HepG2 (cell line): Measurements from ENCODE around the gene MILR1. TPM values are rescaled to one million over a fixed set of nuclear protein-coding genes. Genes with fewer than 3 reads are reported as not detected.

Source experiments
- ATAC-seq: fragments of 200-7000 bp; cut with Tn5 transposase; 3 replicates; pipeline ENCODE4 v1.9.1; 2020; ENCODE audit warnings: mild to moderate bottlenecking, moderate library complexity
- BruUV-seq: library from RNA; stranded (reverse); fragments of 400-500 nt; replicated peaks from 2 replicates; lab custom pipeline; 2021; lab: Mats Ljungman, UMichigan
- CTCF ChIA-PET: fragments of 300-600 bp; formaldehyde crosslinking; extraction: SDS; loops from one replicate; lab custom pipeline; 2021; ENCODE audit warnings: low total read pairs, inconsistent platforms, low intra/inter-chr PET ratio; lab: Yijun Ruan, JAX
- POLR2A ChIA-PET: fragments of 350-600 bp; sonication (Branson Sonifier 250); formaldehyde crosslinking; loops from one replicate; lab custom pipeline; 2020; ENCODE audit warnings: antibody characterized with exemption, inconsistent platforms; lab: Yijun Ruan, JAX
- DNase-seq: peaks from one replicate; pipeline ENCODE4 v3.0.0-alpha.2; 2015; ENCODE audit warnings: low spot score
- FAIRE-seq: peaks from 3 replicates; lab custom pipeline; 2011; peaks lifted over from hg19 to GRCh38; lab: Jason Lieb, UNC
- H2AFZ ChIP-seq: one replicate; pipeline ENCODE4 v1.6.1; 2011; ENCODE audit warnings: low read length, inconsistent platforms
- H3K27ac ChIP-seq: fragments of 300-600 bp; 3 replicates; pipeline ENCODE4 v1.8.0; 2011; ENCODE audit warnings: mixed run types, mild to moderate bottlenecking, mixed read lengths, low read length, inconsistent platforms; ENCODE audit not compliant: insufficient read depth; ENCODE audit errors: extremely low read length
- H3K27me3 ChIP-seq, 2 experiments: fragments of 200-600 bp in 1 of 2; 2 replicates in 1 of 2; 3 replicates in 1 of 2; pipeline versions ENCODE4 v1.6.0 to v1.8.0; 2011; ENCODE audit warnings: low read length in 2 of 2, mild to moderate bottlenecking in 2 of 2, moderate library complexity in 2 of 2, inconsistent platforms in 1 of 2; ENCODE audit not compliant: insufficient read depth in 2 of 2, control insufficient read depth in 1 of 2
- H3K36me3 ChIP-seq, 2 experiments: fragments of 200-600 bp in 1 of 2; replicated peaks in 1 of 2; 2 replicates in 1 of 2; 3 replicates in 1 of 2; pipeline versions ENCODE4 v1.5.1 to v1.8.0; 2011; ENCODE audit warnings: low read length in 2 of 2, inconsistent platforms in 1 of 2; ENCODE audit not compliant: insufficient read depth in 2 of 2, control insufficient read depth in 1 of 2
- H3K4me1 ChIP-seq: 2 replicates; pipeline ENCODE4 v1.5.1; 2012; ENCODE audit warnings: low read length, inconsistent platforms; ENCODE audit not compliant: insufficient read depth
- H3K4me2 ChIP-seq: 2 replicates; pipeline ENCODE4 v1.6.0; 2011; ENCODE audit warnings: low read depth, low read length, inconsistent platforms
- H3K4me3 ChIP-seq, 3 experiments: fragments of 200-600 bp in 1 of 3; sonication (generic), shearing (Covaris generic) in 1 of 3; replicated peaks in 1 of 3; 2 replicates each; pipeline ENCODE4 v1.5.1; 2011 to 2016; ENCODE audit warnings: low read length in 3 of 3, inconsistent platforms in 2 of 3, low read depth in 2 of 3, mild to moderate bottlenecking in 2 of 3, control low read depth in 1 of 3, mixed read lengths in 1 of 3; ENCODE audit not compliant: insufficient read depth in 1 of 3
- H3K79me2 ChIP-seq: one replicate; pipeline ENCODE4 v1.6.1; 2011; ENCODE audit warnings: low read length, inconsistent platforms; ENCODE audit not compliant: insufficient read depth
- H3K9ac ChIP-seq: 2 replicates; pipeline ENCODE4 v1.6.0; 2011; ENCODE audit warnings: mild to moderate bottlenecking, low read depth, low read length, inconsistent platforms; ENCODE audit not compliant: insufficient read depth
- H3K9me3 ChIP-seq: 2 replicates; pipeline ENCODE4 v1.5.1; 2012; ENCODE audit warnings: mild to moderate bottlenecking, low read length
- H4K20me1 ChIP-seq: 2 replicates; pipeline ENCODE4 v1.6.0; 2011; ENCODE audit warnings: inconsistent platforms, mild to moderate bottlenecking, low read length, moderate library complexity; ENCODE audit not compliant: insufficient read depth
- ARID2 ChIP-seq: sonication (generic); formaldehyde crosslinking; IDR thresholded peaks from 2 replicates; pipeline ENCODE4 v1.8.1; 2022; ENCODE audit warnings: mild to moderate bottlenecking, missing genetic modification reagents, borderline replicate concordance
- CCDC6 ChIP-seq: sonication (generic); formaldehyde crosslinking; IDR thresholded peaks from 2 replicates; pipeline ENCODE4 v1.8.1; 2022; ENCODE audit warnings: mild to moderate bottlenecking, missing genetic modification reagents, moderate library complexity
- ISL2 ChIP-seq: sonication (generic); formaldehyde crosslinking; IDR thresholded peaks from 2 replicates; pipeline ENCODE4 v1.5.0; 2020; ENCODE audit warnings: missing genetic modification reagents
- PAWR ChIP-seq: sonication (generic); formaldehyde crosslinking; IDR thresholded peaks from 2 replicates; pipeline ENCODE4 v1.4.0; 2020; ENCODE audit warnings: missing genetic modification reagents, mild to moderate bottlenecking, borderline replicate concordance
- PPARG ChIP-seq: conservative IDR thresholded peaks from 2 replicates; pipeline ENCODE4 v1.6.1; 2016; ENCODE audit warnings: missing biosample characterization, missing genetic modification reagents
- SRF ChIP-seq: IDR thresholded peaks from 2 replicates; pipeline ENCODE4 v1.6.1; 2011; ENCODE audit warnings: mild to moderate bottlenecking, low read depth, low read length, moderate library complexity
- ZNF205 ChIP-seq: IDR thresholded peaks from 2 replicates; pipeline ENCODE4 v1.6.1; 2018; ENCODE audit warnings: missing biosample characterization, missing genetic modification reagents
- ZNF564 ChIP-seq: sonication (generic); formaldehyde crosslinking; IDR thresholded peaks from 2 replicates; pipeline ENCODE4 v1.8.1; 2023; ENCODE audit warnings: mild to moderate bottlenecking, missing genetic modification reagents
- ZNF615 ChIP-seq: sonication (generic); formaldehyde crosslinking; IDR thresholded peaks from 2 replicates; pipeline ENCODE4 v1.5.0; 2020; ENCODE audit warnings: mild to moderate bottlenecking, missing genetic modification reagents, borderline replicate concordance
- WGBS: methylation state at CpG from one replicate; pipeline ENCODE4 v1.1.6; 2017; ENCODE audit warnings: low lambda C conversion rate; 5-methylcytosine and 5-hydroxymethylcytosine counted together
- in situ Hi-C: cut with HindIII; loops from 2 replicates; pipeline ENCODE4 v1.10.0; 2017; ENCODE audit warnings: low pct_unique_long_range_greater_than_20kb; ENCODE audit not compliant: extremely low pct_ligation_motif_present
- intact Hi-C: fragments of 100-400 bp; cut with micrococcal nuclease; formaldehyde crosslinking; loops from one replicate; pipeline ENCODE4 v1.10.0; 2022; ENCODE audit not compliant: unreplicated experiment
- polyA plus RNA-seq, 8 experiments: library from polyadenylated mRNA; depleted of rRNA in 3 of 8; stranded (reverse) in 7 of 8; unstranded in 1 of 8; fragments of >200 nt; fragmentation: Illumina TruSeq in 4 of 8; extraction: Trizol in 4 of 8; gene quantifications; 2 replicates each; pipeline versions ENCODE4 v1.2.1 to v1.2.3, GENCODE V29; 2011 to 2016; ENCODE audit warnings: low read depth in 4 of 8, missing spikeins in 1 of 8, mixed read lengths in 1 of 8; ENCODE audit not compliant: insufficient read depth in 1 of 8
- total RNA-seq, 5 experiments: library from RNA; depleted of rRNA; stranded (reverse); fragments of >200 nt; fragmentation: Illumina TruSeq; extraction: Trizol; gene quantifications; 2 replicates each; pipeline ENCODE4 v1.2.3, GENCODE V29; 2016; ENCODE audit warnings: low read depth in 1 of 5
- TF ChIP-seq, protein P1 (sequence below): sonication (generic); formaldehyde crosslinking; conservative IDR thresholded peaks from 2 replicates; pipeline ENCODE4 v1.8.1; 2023; ENCODE audit warnings: missing genetic modification reagents
- TF ChIP-seq, protein P2 (sequence below): sonication (generic); formaldehyde crosslinking; IDR thresholded peaks from 2 replicates; pipeline ENCODE4 v1.5.1; 2020; ENCODE audit warnings: missing genetic modification reagents, mild to moderate bottlenecking, borderline replicate concordance
- TF ChIP-seq, protein P3 (sequence below): sonication (generic); formaldehyde crosslinking; IDR thresholded peaks from 2 replicates; pipeline ENCODE4 v1.4.0; 2020; ENCODE audit warnings: mild to moderate bottlenecking, missing genetic modification reagents
- TF ChIP-seq, protein P4 (sequence below): IDR thresholded peaks from 2 replicates; pipeline ENCODE4 v1.6.1; 2016; ENCODE audit warnings: low read depth

MILR1 gene
- total and polyA plus RNA-seq, 2 of the 13 experiments (the other 11 are each of a cell fraction or from before 2014, with no cell fraction given), result 0.27 to 1.7 TPM

DNA sequence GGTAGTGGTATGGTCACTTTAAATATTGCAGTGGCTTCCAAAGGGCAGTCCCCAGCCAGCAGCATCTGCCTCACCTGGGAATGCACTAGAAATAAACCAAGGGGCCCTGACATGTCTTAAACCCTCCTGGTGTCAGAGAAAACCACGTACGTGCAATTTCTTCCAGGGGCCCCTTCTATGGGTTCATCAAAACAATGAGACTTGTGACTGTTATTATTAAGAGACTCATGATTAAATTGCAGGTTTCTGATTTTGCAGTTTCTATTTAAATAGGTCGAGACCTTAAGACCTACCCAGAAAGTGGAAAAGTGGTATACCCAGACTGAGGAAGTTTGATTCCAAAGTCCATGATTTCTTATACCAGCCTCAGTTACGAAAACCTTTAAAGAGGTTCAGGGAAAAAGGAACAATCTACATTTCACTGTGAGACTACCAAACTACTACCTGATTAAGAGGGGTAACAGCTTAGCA, 48.7 kb downstream of the MILR1 start:
- peak overlapping the region; percentile 88 for H3K4me2 ChIP-seq
- ATAC-seq, result no peak
- DNase-seq, result no peak
- intact Hi-C loops (loop anchor here (1.0 to 10.0 kb wide), 3 partner anchors 8 to 343 kb away; no protein-coding TSS in a partner anchor), in situ Hi-C loops (loop anchor here (10.0 kb wide), 1 partner anchor 193 kb away; no protein-coding TSS in a partner anchor)
- H3K9ac ChIP-seq, result peak overlapping the region; percentile 80
- FAIRE-seq, result no peak
- H3K4me3 ChIP-seq, result peak overlapping the region; percentile 65 to 90 (median 68)
- H2AFZ ChIP-seq, result no peak overlapping the region
- peaks cover 27% of the 10 kb centered on the region for H4K20me1 ChIP-seq
- 42% methylated on average over 4 of the region's 4 CpGs for WGBS
- peaks cover 79% of the 10 kb centered on the region for H3K4me1 ChIP-seq
- H3K9me3 ChIP-seq, result no peaks in the 10 kb centered on the region
- no TSS peak for BruUV-seq
- peaks cover 33% of the 10 kb centered on the region for H3K79me2 ChIP-seq
- ChIA-PET POLR2A (interaction anchor here (1.0 to 7.3 kb wide), 12 partner anchors 9 to 352 kb away, joined by 3 to 202 read pairs (median 4); partner anchors contain the start of genes CEP95, DDX5 and TEX2), CTCF (no interaction called here)
- H3K27ac ChIP-seq, result peak overlapping the region; percentile 74
- peaks cover 14 to 39% of the 10 kb centered on the region in 2 experiments for H3K36me3 ChIP-seq
- H3K27me3 ChIP-seq, result no peaks in the 10 kb centered on the region; a peak in 1 of 5 replicates
- TF ChIP-seq ARID2 (CRISPR knock-in tag) (0 out of 2 replicates have a peak, but pooled peaks have one; percentile 12), ZNF205 (CRISPR knock-in tag) (no peak), ZNF615 (CRISPR knock-in tag) (0 out of 2 replicates have a peak, but pooled peaks have one; percentile 8), PPARG (CRISPR knock-in tag) (no peak), ISL2 (CRISPR knock-in tag) (no peak), ZNF564 (peak; percentile 48; the same call in 1 of the 2 replicates), CCDC6 (CRISPR knock-in tag) (no peak; the same call in 1 of the 2 replicates), SRF (no peak), PAWR (no peak)
- TF ChIP-seq, protein P1, sequence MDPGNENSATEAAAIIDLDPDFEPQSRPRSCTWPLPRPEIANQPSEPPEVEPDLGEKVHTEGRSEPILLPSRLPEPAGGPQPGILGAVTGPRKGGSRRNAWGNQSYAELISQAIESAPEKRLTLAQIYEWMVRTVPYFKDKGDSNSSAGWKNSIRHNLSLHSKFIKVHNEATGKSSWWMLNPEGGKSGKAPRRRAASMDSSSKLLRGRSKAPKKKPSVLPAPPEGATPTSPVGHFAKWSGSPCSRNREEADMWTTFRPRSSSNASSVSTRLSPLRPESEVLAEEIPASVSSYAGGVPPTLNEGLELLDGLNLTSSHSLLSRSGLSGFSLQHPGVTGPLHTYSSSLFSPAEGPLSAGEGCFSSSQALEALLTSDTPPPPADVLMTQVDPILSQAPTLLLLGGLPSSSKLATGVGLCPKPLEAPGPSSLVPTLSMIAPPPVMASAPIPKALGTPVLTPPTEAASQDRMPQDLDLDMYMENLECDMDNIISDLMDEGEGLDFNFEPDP (CRISPR knock-in tag), result 0 out of 2 replicates have a peak, but pooled peaks have one; percentile 41
- TF ChIP-seq, protein P2, sequence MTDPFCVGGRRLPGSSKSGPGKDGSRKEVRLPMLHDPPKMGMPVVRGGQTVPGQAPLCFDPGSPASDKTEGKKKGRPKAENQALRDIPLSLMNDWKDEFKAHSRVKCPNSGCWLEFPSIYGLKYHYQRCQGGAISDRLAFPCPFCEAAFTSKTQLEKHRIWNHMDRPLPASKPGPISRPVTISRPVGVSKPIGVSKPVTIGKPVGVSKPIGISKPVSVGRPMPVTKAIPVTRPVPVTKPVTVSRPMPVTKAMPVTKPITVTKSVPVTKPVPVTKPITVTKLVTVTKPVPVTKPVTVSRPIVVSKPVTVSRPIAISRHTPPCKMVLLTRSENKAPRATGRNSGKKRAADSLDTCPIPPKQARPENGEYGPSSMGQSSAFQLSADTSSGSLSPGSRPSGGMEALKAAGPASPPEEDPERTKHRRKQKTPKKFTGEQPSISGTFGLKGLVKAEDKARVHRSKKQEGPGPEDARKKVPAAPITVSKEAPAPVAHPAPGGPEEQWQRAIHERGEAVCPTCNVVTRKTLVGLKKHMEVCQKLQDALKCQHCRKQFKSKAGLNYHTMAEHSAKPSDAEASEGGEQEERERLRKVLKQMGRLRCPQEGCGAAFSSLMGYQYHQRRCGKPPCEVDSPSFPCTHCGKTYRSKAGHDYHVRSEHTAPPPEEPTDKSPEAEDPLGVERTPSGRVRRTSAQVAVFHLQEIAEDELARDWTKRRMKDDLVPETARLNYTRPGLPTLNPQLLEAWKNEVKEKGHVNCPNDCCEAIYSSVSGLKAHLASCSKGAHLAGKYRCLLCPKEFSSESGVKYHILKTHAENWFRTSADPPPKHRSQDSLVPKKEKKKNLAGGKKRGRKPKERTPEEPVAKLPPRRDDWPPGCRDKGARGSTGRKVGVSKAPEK (CRISPR knock-in tag), result no peak
- TF ChIP-seq, protein P3, sequence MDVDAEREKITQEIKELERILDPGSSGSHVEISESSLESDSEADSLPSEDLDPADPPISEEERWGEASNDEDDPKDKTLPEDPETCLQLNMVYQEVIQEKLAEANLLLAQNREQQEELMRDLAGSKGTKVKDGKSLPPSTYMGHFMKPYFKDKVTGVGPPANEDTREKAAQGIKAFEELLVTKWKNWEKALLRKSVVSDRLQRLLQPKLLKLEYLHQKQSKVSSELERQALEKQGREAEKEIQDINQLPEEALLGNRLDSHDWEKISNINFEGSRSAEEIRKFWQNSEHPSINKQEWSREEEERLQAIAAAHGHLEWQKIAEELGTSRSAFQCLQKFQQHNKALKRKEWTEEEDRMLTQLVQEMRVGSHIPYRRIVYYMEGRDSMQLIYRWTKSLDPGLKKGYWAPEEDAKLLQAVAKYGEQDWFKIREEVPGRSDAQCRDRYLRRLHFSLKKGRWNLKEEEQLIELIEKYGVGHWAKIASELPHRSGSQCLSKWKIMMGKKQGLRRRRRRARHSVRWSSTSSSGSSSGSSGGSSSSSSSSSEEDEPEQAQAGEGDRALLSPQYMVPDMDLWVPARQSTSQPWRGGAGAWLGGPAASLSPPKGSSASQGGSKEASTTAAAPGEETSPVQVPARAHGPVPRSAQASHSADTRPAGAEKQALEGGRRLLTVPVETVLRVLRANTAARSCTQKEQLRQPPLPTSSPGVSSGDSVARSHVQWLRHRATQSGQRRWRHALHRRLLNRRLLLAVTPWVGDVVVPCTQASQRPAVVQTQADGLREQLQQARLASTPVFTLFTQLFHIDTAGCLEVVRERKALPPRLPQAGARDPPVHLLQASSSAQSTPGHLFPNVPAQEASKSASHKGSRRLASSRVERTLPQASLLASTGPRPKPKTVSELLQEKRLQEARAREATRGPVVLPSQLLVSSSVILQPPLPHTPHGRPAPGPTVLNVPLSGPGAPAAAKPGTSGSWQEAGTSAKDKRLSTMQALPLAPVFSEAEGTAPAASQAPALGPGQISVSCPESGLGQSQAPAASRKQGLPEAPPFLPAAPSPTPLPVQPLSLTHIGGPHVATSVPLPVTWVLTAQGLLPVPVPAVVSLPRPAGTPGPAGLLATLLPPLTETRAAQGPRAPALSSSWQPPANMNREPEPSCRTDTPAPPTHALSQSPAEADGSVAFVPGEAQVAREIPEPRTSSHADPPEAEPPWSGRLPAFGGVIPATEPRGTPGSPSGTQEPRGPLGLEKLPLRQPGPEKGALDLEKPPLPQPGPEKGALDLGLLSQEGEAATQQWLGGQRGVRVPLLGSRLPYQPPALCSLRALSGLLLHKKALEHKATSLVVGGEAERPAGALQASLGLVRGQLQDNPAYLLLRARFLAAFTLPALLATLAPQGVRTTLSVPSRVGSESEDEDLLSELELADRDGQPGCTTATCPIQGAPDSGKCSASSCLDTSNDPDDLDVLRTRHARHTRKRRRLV, result no peak
- TF ChIP-seq, protein P4, sequence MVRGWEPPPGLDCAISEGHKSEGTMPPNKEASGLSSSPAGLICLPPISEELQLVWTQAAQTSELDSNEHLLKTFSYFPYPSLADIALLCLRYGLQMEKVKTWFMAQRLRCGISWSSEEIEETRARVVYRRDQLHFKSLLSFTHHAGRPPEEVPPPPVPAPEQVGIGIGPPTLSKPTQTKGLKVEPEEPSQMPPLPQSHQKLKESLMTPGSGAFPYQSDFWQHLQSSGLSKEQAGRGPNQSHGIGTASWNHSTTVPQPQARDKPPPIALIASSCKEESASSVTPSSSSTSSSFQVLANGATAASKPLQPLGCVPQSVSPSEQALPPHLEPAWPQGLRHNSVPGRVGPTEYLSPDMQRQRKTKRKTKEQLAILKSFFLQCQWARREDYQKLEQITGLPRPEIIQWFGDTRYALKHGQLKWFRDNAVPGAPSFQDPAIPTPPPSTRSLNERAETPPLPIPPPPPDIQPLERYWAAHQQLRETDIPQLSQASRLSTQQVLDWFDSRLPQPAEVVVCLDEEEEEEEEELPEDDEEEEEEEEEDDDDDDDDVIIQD (CRISPR knock-in tag), result no peak
